ENCODE measurements around the gene ITPR1. TPM values are rescaled to one million over a fixed set of nuclear protein-coding genes. Genes with fewer than 3 reads are reported as not detected.

The ITPR1 gene
- polyA plus RNA-seq, 1 of the 3 experiments (the other 2 are of a cell fraction) = 5.9 TPM

- no peak for DNase-seq
- Histone ChIP-seq H4K20me1 (ENCODE audit: insufficient read depth) (no peaks in the 10 kb centered on the region), H3K36me3 (replicated peaks in 1 of 2; ENCODE audit: control insufficient read depth in 1 of 2, insufficient read depth in 2 of 2, low read length in 1 of 2) (peaks cover 7 to 23% of the 10 kb centered on the region in 2 experiments), H2AFZ (ENCODE audit: low read depth) (no peak overlapping the region), H3K4me3 (ENCODE audit: low read depth in 2 of 2, low read length in 1 of 2) (no peak overlapping the region), H3K4me1 (ENCODE audit: control insufficient read depth in 1 of 2, insufficient read depth in 2 of 2, low read depth in 1 of 2, low read length in 1 of 2) (no peaks in the 10 kb centered on the region), H3F3A (replicated peaks; ENCODE audit: insufficient read depth) (no peaks in the 10 kb centered on the region), H3K27me3 (ENCODE audit: insufficient read depth) (no peaks in the 10 kb centered on the region), H3K9me3 (no peaks in the 10 kb centered on the region), H3K79me2 (ENCODE audit: insufficient read depth) (no peaks in the 10 kb centered on the region), H3K9ac (no peak overlapping the region), H3K4me2 (no peak overlapping the region), H3K9me2 (no peaks in the 10 kb centered on the region), H3K27ac (ENCODE audit: low read depth in 2 of 2, low read length in 1 of 2) (no peak overlapping the region)
- 93% methylated on average over 5 of the region's 5 CpGs for WGBS (ENCODE audit: low lambda C conversion rate)
- TF ChIP-seq CHD2 (IDR thresholded peaks at IDR 0.05; ENCODE audit: low read length, partially characterized antibody) = no peak
- no peak for TF ChIP-seq FOSL2 (IDR thresholded peaks at IDR 0.05; ENCODE audit: borderline replicate concordance, low read depth)
- ChIA-PET CTCF (no interaction called here), POLR2A (no interaction called here)
Measured at GRCh38 chr3:4793311-4793710, 300.2 kb downstream of the ITPR1 start.

- no peak overlapping the region for H3K9ac ChIP-seq
- no peaks in the 10 kb centered on the region for H3K9me3 ChIP-seq
- H3K79me2 ChIP-seq (ENCODE audit: insufficient read depth) = no peaks in the 10 kb centered on the region
- POLR2A ChIA-PET = no interaction called here
- no peak overlapping the region for H2AFZ ChIP-seq (ENCODE audit: low read depth)
- H3K4me3 ChIP-seq (ENCODE audit: low read depth in 2 of 2, low read length in 1 of 2) = no peak overlapping the region
- H3K4me1 ChIP-seq (ENCODE audit: control insufficient read depth in 1 of 2, insufficient read depth in 2 of 2, low read depth in 1 of 2, low read length in 1 of 2) = no peaks in the 10 kb centered on the region
- H3K27me3 ChIP-seq (ENCODE audit: insufficient read depth) = no peaks in the 10 kb centered on the region
- TF ChIP-seq MAX (IDR thresholded peaks at IDR 0.05; ENCODE audit: low read depth) = no peak
- no peak for TF ChIP-seq TCF12 (IDR thresholded peaks at IDR 0.05)
- no peak for TF ChIP-seq JUND (IDR thresholded peaks at IDR 0.05)
- TF ChIP-seq ELF1 (IDR thresholded peaks at IDR 0.05) = no peak
- no peak for TF ChIP-seq RXRA (IDR thresholded peaks at IDR 0.05; ENCODE audit: borderline replicate concordance, low read depth)
- TF ChIP-seq RCOR1 (IDR thresholded peaks at IDR 0.05; ENCODE audit: low read length) = no peak
- CTCF ChIA-PET = no interaction called here
- H3K36me3 ChIP-seq (replicated peaks in 1 of 2; ENCODE audit: control insufficient read depth in 1 of 2, insufficient read depth in 2 of 2, low read length in 1 of 2) = peaks cover 9 to 24% of the 10 kb centered on the region in 2 experiments
- no peak overlapping the region for H3K27ac ChIP-seq (ENCODE audit: low read depth in 2 of 2, low read length in 1 of 2)
- H4K20me1 ChIP-seq (ENCODE audit: insufficient read depth) = no peaks in the 10 kb centered on the region
- H3K9me2 ChIP-seq = no peaks in the 10 kb centered on the region
- no peak for DNase-seq
- whole genome bisulfite sequencing (ENCODE audit: low lambda C conversion rate) = 92% methylated on average over 6 of the region's 7 CpGs
- no peak overlapping the region for H3K4me2 ChIP-seq
- H3F3A ChIP-seq (replicated peaks; ENCODE audit: insufficient read depth) = no peaks in the 10 kb centered on the region
Measured at GRCh38 chr3:4794331-4794730, 301.2 kb downstream of the ITPR1 start.

GRCh38 chr3:4794798-4795197 lies 301.6 kb downstream of the ITPR1 start:
- Histone ChIP-seq H3K9me2 (no peaks in the 10 kb centered on the region), H3K4me3 (ENCODE audit: low read depth in 2 of 2, low read length in 1 of 2) (no peak overlapping the region; a peak in 1 of 4 replicates), H3K27ac (ENCODE audit: low read depth in 2 of 2, low read length in 1 of 2) (no peak overlapping the region), H3K9ac (no peak overlapping the region), H4K20me1 (ENCODE audit: insufficient read depth) (no peaks in the 10 kb centered on the region), H2AFZ (ENCODE audit: low read depth) (no peak overlapping the region), H3K36me3 (replicated peaks in 1 of 2; ENCODE audit: control insufficient read depth in 1 of 2, insufficient read depth in 2 of 2, low read length in 1 of 2) (peaks cover 9 to 24% of the 10 kb centered on the region in 2 experiments), H3K4me1 (ENCODE audit: control insufficient read depth in 1 of 2, insufficient read depth in 2 of 2, low read depth in 1 of 2, low read length in 1 of 2) (no peaks in the 10 kb centered on the region), H3F3A (replicated peaks; ENCODE audit: insufficient read depth) (no peaks in the 10 kb centered on the region), H3K9me3 (no peaks in the 10 kb centered on the region), H3K79me2 (ENCODE audit: insufficient read depth) (no peaks in the 10 kb centered on the region), H3K27me3 (ENCODE audit: insufficient read depth) (no peaks in the 10 kb centered on the region), H3K4me2 (no peak overlapping the region)
- TF ChIP-seq NRF1 (IDR thresholded peaks at IDR 0.05; ENCODE audit: low read depth, low read length) (no peak), RXRA (IDR thresholded peaks at IDR 0.05; ENCODE audit: borderline replicate concordance, low read depth) (no peak), USF1 (IDR thresholded peaks at IDR 0.05; ENCODE audit: borderline replicate concordance, low read depth) (no peak), IRF3 (IDR thresholded peaks at IDR 0.05; ENCODE audit: low read depth, low read length) (no peak), SMC3 (IDR thresholded peaks at IDR 0.05; ENCODE audit: low read depth, low read length) (no peak), NFIC (IDR thresholded peaks at IDR 0.05; ENCODE audit: borderline replicate concordance) (no peak), RAD21 (IDR thresholded peaks at IDR 0.05; ENCODE audit: low read length) (no peak)
- ChIA-PET CTCF (no interaction called here), POLR2A (no interaction called here)
- DNase-seq = no peak
- 96% methylated on average over 13 of the region's 13 CpGs for WGBS (ENCODE audit: low lambda C conversion rate)

Measured in SK-N-SH (cell line).